GM23338 (cell line): ENCODE measurements around the gene PTCH2. TPM values are rescaled to one million over a fixed set of nuclear protein-coding genes. Genes with fewer than 3 reads are reported as not detected.
A peak's percentile ranks its signal among the peaks of the same experiment; 100 is the strongest.

ENCODE experiments used
- ATAC-seq: fragments of 200-7000 bp; cut with Tn5 transposase; 3 replicates; pipeline ENCODE4 v1.9.1; 2020
- DNase-seq: peaks from one replicate; pipeline ENCODE4 v3.0.0-alpha.2; 2015; ENCODE audit warnings: low spot score
- H2AFZ ChIP-seq: fragments of 200-600 bp; sonication (generic); 2 replicates; pipeline ENCODE4 v1.8.0; 2016; ENCODE audit warnings: antibody characterized with exemption, mild to moderate bottlenecking, moderate library complexity
- H3F3A ChIP-seq: fragments of 200-600 bp; sonication (generic); replicated peaks from 2 replicates; pipeline ENCODE4 v1.8.0; 2017; ENCODE audit warnings: antibody characterized with exemption, mixed run types, low read depth
- H3K27ac ChIP-seq: fragments of 200-600 bp; sonication (generic); 2 replicates; pipeline ENCODE4 v1.6.1; 2016; ENCODE audit warnings: low read depth
- H3K27me3 ChIP-seq: fragments of 200-600 bp; sonication (generic); 2 replicates; pipeline ENCODE4 v1.8.0; 2016; ENCODE audit warnings: mild to moderate bottlenecking, mixed run types, moderate library complexity; ENCODE audit not compliant: insufficient read depth
- H3K36me3 ChIP-seq: fragments of 200-600 bp; sonication (generic); 2 replicates; pipeline ENCODE4 v1.8.0; 2016; ENCODE audit warnings: mild to moderate bottlenecking; ENCODE audit not compliant: insufficient read depth
- H3K4me1 ChIP-seq: fragments of 200-600 bp; sonication (generic); 2 replicates; pipeline ENCODE4 v1.8.0; 2016; ENCODE audit warnings: mild to moderate bottlenecking, moderate library complexity; ENCODE audit not compliant: insufficient read depth
- H3K4me2 ChIP-seq: fragments of 200-600 bp; sonication (generic); 2 replicates; pipeline ENCODE4 v1.7.1; 2017; ENCODE audit warnings: mixed run types
- H3K4me3 ChIP-seq: fragments of 200-600 bp; sonication (generic); 2 replicates; pipeline ENCODE4 v1.6.1; 2016; ENCODE audit warnings: mixed run types
- H3K79me2 ChIP-seq: fragments of 200-600 bp; sonication (generic); replicated peaks from 2 replicates; pipeline ENCODE4 v1.8.0; 2017; ENCODE audit warnings: mild to moderate bottlenecking; ENCODE audit not compliant: insufficient read depth
- H3K9me2 ChIP-seq: fragments of 200-600 bp; sonication (generic); 2 replicates; pipeline ENCODE4 v1.8.0; 2017; ENCODE audit not compliant: insufficient read depth
- H4K20me1 ChIP-seq: fragments of 200-600 bp; sonication (generic); replicated peaks from 2 replicates; pipeline ENCODE4 v1.8.0; 2017; ENCODE audit warnings: mild to moderate bottlenecking; ENCODE audit not compliant: insufficient read depth
- H3K27ac Mint-ChIP-seq: 2 replicates; pipeline ENCODE4 v1.8.0; 2020; ENCODE audit warnings: inconsistent platforms, mild to moderate bottlenecking, moderate library complexity, mixed read lengths
- H3K27me3 Mint-ChIP-seq: 3 replicates; pipeline ENCODE4 v1.8.0; 2022; ENCODE audit warnings: low read depth, mild to moderate bottlenecking, moderate library complexity, mixed read lengths, inconsistent platforms; ENCODE audit not compliant: insufficient read depth, poor library complexity
- H3K36me3 Mint-ChIP-seq: 3 replicates; pipeline ENCODE4 v1.8.0; 2021; ENCODE audit warnings: low read depth, mild to moderate bottlenecking, inconsistent platforms, moderate library complexity, mixed read lengths
- H3K4me1 Mint-ChIP-seq: 3 replicates; pipeline ENCODE4 v1.8.0; 2020; ENCODE audit warnings: mild to moderate bottlenecking, inconsistent platforms, mixed read lengths
- H3K4me3 Mint-ChIP-seq: 3 replicates; pipeline ENCODE4 v1.8.0; 2021; ENCODE audit warnings: moderate library complexity, mild to moderate bottlenecking, inconsistent platforms, mixed read lengths
- H3K9me3 Mint-ChIP-seq: 3 replicates; pipeline ENCODE4 v1.8.0; 2020; ENCODE audit warnings: moderate library complexity, mild to moderate bottlenecking, inconsistent platforms, mixed read lengths
- CREB1 ChIP-seq: fragments of 250-450 bp; sonication (Bioruptor Pico); IDR thresholded peaks from 2 replicates; pipeline ENCODE4 v1.5.0; 2020; ENCODE audit warnings: low read depth, mild to moderate bottlenecking, moderate library complexity
- CTCF ChIP-seq, 2 experiments: fragments of 200-600 bp in 1 of 2; sonication (generic) in 1 of 2; conservative IDR thresholded peaks; 2 replicates each; pipeline versions ENCODE4 v1.5.1 to v1.6.1; 2016 to 2017; ENCODE audit warnings: antibody characterized with exemption in 2 of 2, low read depth in 2 of 2, mild to moderate bottlenecking in 2 of 2, moderate library complexity in 1 of 2
- ETS1 ChIP-seq: IDR thresholded peaks from 2 replicates; pipeline ENCODE4 v1.6.1; 2016; ENCODE audit warnings: antibody characterized with exemption
- EZH2 ChIP-seq: fragments of 200-600 bp; sonication (generic); IDR thresholded peaks from one replicate; pipeline ENCODE4 v1.8.0; 2017; ENCODE audit warnings: antibody characterized with exemption, mild to moderate bottlenecking, low read depth; ENCODE audit not compliant: unreplicated experiment
- EZH2phosphoT487 ChIP-seq: fragments of 200-600 bp; sonication (generic); IDR thresholded peaks from one replicate; pipeline ENCODE4 v1.8.1; 2018; ENCODE audit warnings: antibody characterized with exemption; ENCODE audit not compliant: unreplicated experiment
- REST ChIP-seq: IDR thresholded peaks from one replicate; pipeline ENCODE4 v1.6.1; 2018; ENCODE audit warnings: antibody characterized with exemption; ENCODE audit not compliant: unreplicated experiment
- ZNF114 ChIP-seq: fragments of 250-450 bp; sonication (Bioruptor Pico); IDR thresholded peaks from 2 replicates; pipeline ENCODE4 v1.5.0; 2020; ENCODE audit warnings: mild to moderate bottlenecking, moderate library complexity
- ZNF331 ChIP-seq: fragments of 250-450 bp; sonication (Bioruptor Pico); IDR thresholded peaks from 2 replicates; pipeline ENCODE4 v1.5.0; 2020; ENCODE audit warnings: low read depth, mild to moderate bottlenecking, moderate library complexity
- polyA plus RNA-seq: library from polyadenylated mRNA; unstranded; fragments of >200 nt; fragmentation: Nextera tagmentation; extraction: Ambion mirVana; gene quantifications from 2 replicates; pipeline ENCODE4 v1.2.1, GENCODE V29; 2016
- total RNA-seq: library from RNA; depleted of rRNA; stranded (reverse); fragments of >200 nt; shearing (Covaris generic); gene quantifications from 2 replicates; pipeline ENCODE4 v1.2.3, GENCODE V29; 2014

PTCH2 gene
- total and polyA plus RNA-seq, 2 experiments from 2014 or later, result 0.63 to 0.74 TPM

GRCh38 chr1:44834328-44834727 is 8.7 kb downstream of the PTCH2 start:
- no peak for TF ChIP-seq EZH2
- no peak for TF ChIP-seq ETS1
- no peak for TF ChIP-seq REST
- TF ChIP-seq CREB1 (CRISPR knock-in tag), result no peak
- no peak for TF ChIP-seq ZNF114 (CRISPR knock-in tag)
- TF ChIP-seq ZNF331 (CRISPR knock-in tag), result no peak
- no peaks in the 10 kb centered on the region for H4K20me1 ChIP-seq
- H3K4me2 ChIP-seq, result no peak overlapping the region
- no peak overlapping the region for H3K27ac ChIP-seq
- no peaks in the 10 kb centered on the region; the same call in 1 of the 2 replicates for H3K4me1 ChIP-seq
- Mint-ChIP-seq H3K36me3 (no peaks in the 10 kb centered on the region), H3K4me3 (no peak overlapping the region), H3K4me1 (peaks cover 15% of the 10 kb centered on the region; the same call in 2 of the 3 replicates), H3K27ac (no peak overlapping the region), H3K9me3 (no peaks in the 10 kb centered on the region), H3K27me3 (peaks cover 5% of the 10 kb centered on the region)
- H2AFZ ChIP-seq, result no peak overlapping the region
- H3K27me3 ChIP-seq, result no peaks in the 10 kb centered on the region
- ATAC-seq (no peak), DNase-seq (no peak)
- H3K79me2 ChIP-seq, result no peaks in the 10 kb centered on the region
- H3K9me2 ChIP-seq, result no peaks in the 10 kb centered on the region
- no peaks in the 10 kb centered on the region for H3F3A ChIP-seq
- no peaks in the 10 kb centered on the region for H3K36me3 ChIP-seq
- no peak overlapping the region for H3K4me3 ChIP-seq

GRCh38 chr1:44832056-44832705 is 10.9 kb downstream of the PTCH2 start:
- H3K27ac Mint-ChIP-seq, result no peak overlapping the region
- H3K27ac ChIP-seq, result peak overlapping the region; percentile 63; the same call in 1 of the 2 replicates
- no peak for TF ChIP-seq REST
- TF ChIP-seq EZH2, result no peak
- TF ChIP-seq ZNF114 (CRISPR knock-in tag), result no peak
- TF ChIP-seq CTCF (conservative IDR thresholded peaks at IDR 0.05; ENCODE audit: low read depth in 2 of 2), result no peak
- TF ChIP-seq EZH2phosphoT487, result no peak

More at GRCh38 chr1:44832056-44832705, 10.9 kb downstream of the PTCH2 start:
- Mint-ChIP-seq H3K4me3 (no peak overlapping the region), H3K9me3 (no peaks in the 10 kb centered on the region), H3K36me3 (no peaks in the 10 kb centered on the region), H3K4me1 (peaks cover 15% of the 10 kb centered on the region), H3K27me3 (peaks cover 5% of the 10 kb centered on the region)
- no peaks in the 10 kb centered on the region for H3K9me2 ChIP-seq
- H3K4me2 ChIP-seq, result no peak overlapping the region
- ATAC-seq, result peak; percentile 30
- peak; percentile 34 for DNase-seq
- H3K4me3 ChIP-seq, result no peak overlapping the region
- H2AFZ ChIP-seq, result peak overlapping the region; percentile 32; the same call in 1 of the 2 replicates
- H3K79me2 ChIP-seq, result no peaks in the 10 kb centered on the region
- no peaks in the 10 kb centered on the region for H3F3A ChIP-seq
- no peaks in the 10 kb centered on the region for H3K36me3 ChIP-seq
- H3K4me1 ChIP-seq, result no peaks in the 10 kb centered on the region
- H3K27me3 ChIP-seq, result no peaks in the 10 kb centered on the region
- H4K20me1 ChIP-seq, result no peaks in the 10 kb centered on the region
